Panc1 (cell line): ENCODE measurements around the gene MYLK. TPM values are rescaled to one million over a fixed set of nuclear protein-coding genes. Genes with fewer than 3 reads are reported as not detected.

Experiments
- ATAC-seq: fragments of 200-7000 bp; cut with Tn5 transposase; 2 replicates; pipeline ENCODE4 v1.9.1; 2020; ENCODE audit warnings: mild to moderate bottlenecking, moderate library complexity
- BruUV-seq: library from RNA; stranded (reverse); fragments of 400-500 nt; replicated peaks from 2 replicates; lab custom pipeline; 2021; lab: Mats Ljungman, UMichigan
- CTCF ChIA-PET: fragments of 300-600 bp; sonication (Branson Sonifier 250); formaldehyde crosslinking; loops from one replicate; lab custom pipeline; 2022; ENCODE audit warnings: antibody characterized with exemption; lab: Charles Lee
- POLR2A ChIA-PET: fragments of 300-600 bp; sonication (Branson Sonifier 250); formaldehyde crosslinking; loops from one replicate; lab custom pipeline; 2022; ENCODE audit warnings: antibody characterized with exemption; lab: Charles Lee
- DNase-seq: peaks from one replicate; pipeline ENCODE4 v3.0.0-alpha.2; 2010; ENCODE audit warnings: low read depth, low spot score
- H3K27ac ChIP-seq: 2 replicates; pipeline ENCODE4 v1.5.1; 2011; ENCODE audit warnings: mild to moderate bottlenecking, low read length, inconsistent platforms
- H3K27me3 ChIP-seq: fragments of 200-500 bp; sonication (Bioruptor generic); 2 replicates; pipeline ENCODE4 v1.6.0; 2014; ENCODE audit warnings: low read length, inconsistent platforms; ENCODE audit not compliant: control insufficient read depth, insufficient read depth
- H3K36me3 ChIP-seq: fragments of 200-500 bp; sonication (Bioruptor generic); 2 replicates; pipeline ENCODE4 v1.5.1; 2014; ENCODE audit warnings: inconsistent platforms, mild to moderate bottlenecking, low read length, moderate library complexity; ENCODE audit not compliant: control insufficient read depth, insufficient read depth
- H3K4me1 ChIP-seq: 2 replicates; pipeline ENCODE4 v1.5.1; 2011; ENCODE audit warnings: inconsistent platforms, mild to moderate bottlenecking, low read length, moderate library complexity; ENCODE audit not compliant: control insufficient read depth, insufficient read depth
- H3K4me3 ChIP-seq, 2 experiments: 2 replicates each; pipeline ENCODE4 v1.5.1; 2011 to 2012; ENCODE audit warnings: low read depth in 2 of 2, low read length in 2 of 2, mild to moderate bottlenecking in 2 of 2, inconsistent platforms in 1 of 2, moderate library complexity in 1 of 2
- H3K9me3 ChIP-seq: fragments of 200-500 bp; sonication (Bioruptor generic); 2 replicates; pipeline ENCODE4 v1.5.1; 2014; ENCODE audit warnings: low read depth, mild to moderate bottlenecking, inconsistent platforms, low read length, moderate library complexity; ENCODE audit not compliant: control insufficient read depth, insufficient read depth
- POLR2AphosphoS5 ChIP-seq: IDR thresholded peaks from 2 replicates; pipeline ENCODE4 v1.6.1; 2012; ENCODE audit warnings: mild to moderate bottlenecking, low read depth, low read length, moderate library complexity
- SIN3A ChIP-seq: IDR thresholded peaks from 2 replicates; pipeline ENCODE4 v1.6.1; 2012; ENCODE audit warnings: low read depth, mild to moderate bottlenecking, low read length, moderate library complexity, borderline replicate concordance; ENCODE audit not compliant: insufficient read depth
- TCF7L2 ChIP-seq: IDR thresholded peaks from 2 replicates; pipeline ENCODE4 v1.6.1; 2011; ENCODE audit warnings: mild to moderate bottlenecking, low read depth, low read length, inconsistent platforms
- in situ Hi-C: cut with HindIII; loops from 2 replicates; pipeline ENCODE4 v1.10.0; 2016; ENCODE audit warnings: low sequenced_read_pairs, low pct_unique_long_range_greater_than_20kb
- intact Hi-C: fragments of 100-400 bp; cut with micrococcal nuclease; formaldehyde crosslinking; loops from one replicate; pipeline ENCODE4 v1.10.0; 2022; ENCODE audit not compliant: unreplicated experiment
- total RNA-seq: library from RNA; stranded (reverse); gene quantifications from one replicate; pipeline ENCODE4 v1.2.1, GENCODE V29; 2021; ENCODE audit not compliant: unreplicated experiment
- TF ChIP-seq, protein P1 (sequence below), 2 experiments: IDR thresholded peaks; 2 replicates each; pipeline ENCODE4 v1.6.1; 2011 to 2012; ENCODE audit warnings: low read depth in 2 of 2, control low read depth in 1 of 2, low read length in 1 of 2, mild to moderate bottlenecking in 1 of 2, moderate library complexity in 1 of 2; ENCODE audit not compliant: insufficient read depth in 1 of 2
- TF ChIP-seq, protein P2 (sequence below): fragments of 450-650 bp; IDR thresholded peaks from 2 replicates; pipeline ENCODE4 v1.5.1; 2017; ENCODE audit warnings: mild to moderate bottlenecking

The MYLK gene
- total RNA-seq, 1 experiment from 2014 or later, result 29.7 TPM

DNA sequence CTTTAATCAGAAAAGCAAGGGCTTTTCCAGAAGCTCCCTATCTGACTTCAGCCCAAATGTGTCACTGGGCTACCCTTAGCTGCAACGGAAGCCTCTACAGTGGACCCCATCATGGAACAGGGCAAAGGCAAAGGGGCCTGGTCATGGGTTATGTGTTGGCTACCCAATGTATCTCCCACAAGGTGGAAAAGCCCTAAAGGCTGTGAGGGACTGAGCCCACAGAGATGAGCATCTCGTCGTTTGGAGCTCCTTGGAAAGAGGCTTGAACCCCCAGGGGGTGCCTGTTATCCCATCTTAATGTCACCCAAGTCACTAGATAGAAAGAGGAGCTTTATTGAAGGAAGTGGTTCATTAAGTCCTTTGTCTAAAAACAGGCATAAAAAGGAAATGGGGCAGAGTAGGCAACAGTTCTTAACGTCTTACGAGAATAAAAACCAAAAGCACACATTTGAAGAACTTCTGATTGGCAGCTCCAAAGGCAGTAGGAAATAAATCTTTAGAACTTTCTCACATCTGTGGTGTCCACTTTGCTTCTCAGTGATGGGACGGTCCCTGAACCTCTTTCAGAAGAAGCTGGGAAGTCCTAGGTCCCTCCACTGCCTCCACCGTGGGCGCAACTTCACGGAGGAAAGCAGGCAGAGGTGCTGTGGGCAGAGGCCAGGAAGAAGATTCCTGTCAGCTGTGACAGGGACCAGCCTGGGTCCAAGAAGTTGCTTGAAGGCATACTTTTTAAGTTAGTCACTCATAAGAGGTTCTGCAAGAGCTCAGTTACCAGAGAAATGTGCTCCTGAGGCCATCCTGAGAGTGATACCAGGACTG, 93.7 kb downstream of the MYLK start:
- DNase-seq (no peak), ATAC-seq (no peak)
- H3K4me1 ChIP-seq, result no peaks in the 10 kb centered on the region
- intact Hi-C loops, result no loop called here
- no peaks in the 10 kb centered on the region for H3K36me3 ChIP-seq
- H3K4me3 ChIP-seq, result no peak overlapping the region
- in situ Hi-C loops, result no loop called here
- no peak overlapping the region for H3K27ac ChIP-seq
- POLR2A ChIA-PET, result no interaction called here
- TF ChIP-seq TCF7L2, result no peak
- TF ChIP-seq, protein P1, sequence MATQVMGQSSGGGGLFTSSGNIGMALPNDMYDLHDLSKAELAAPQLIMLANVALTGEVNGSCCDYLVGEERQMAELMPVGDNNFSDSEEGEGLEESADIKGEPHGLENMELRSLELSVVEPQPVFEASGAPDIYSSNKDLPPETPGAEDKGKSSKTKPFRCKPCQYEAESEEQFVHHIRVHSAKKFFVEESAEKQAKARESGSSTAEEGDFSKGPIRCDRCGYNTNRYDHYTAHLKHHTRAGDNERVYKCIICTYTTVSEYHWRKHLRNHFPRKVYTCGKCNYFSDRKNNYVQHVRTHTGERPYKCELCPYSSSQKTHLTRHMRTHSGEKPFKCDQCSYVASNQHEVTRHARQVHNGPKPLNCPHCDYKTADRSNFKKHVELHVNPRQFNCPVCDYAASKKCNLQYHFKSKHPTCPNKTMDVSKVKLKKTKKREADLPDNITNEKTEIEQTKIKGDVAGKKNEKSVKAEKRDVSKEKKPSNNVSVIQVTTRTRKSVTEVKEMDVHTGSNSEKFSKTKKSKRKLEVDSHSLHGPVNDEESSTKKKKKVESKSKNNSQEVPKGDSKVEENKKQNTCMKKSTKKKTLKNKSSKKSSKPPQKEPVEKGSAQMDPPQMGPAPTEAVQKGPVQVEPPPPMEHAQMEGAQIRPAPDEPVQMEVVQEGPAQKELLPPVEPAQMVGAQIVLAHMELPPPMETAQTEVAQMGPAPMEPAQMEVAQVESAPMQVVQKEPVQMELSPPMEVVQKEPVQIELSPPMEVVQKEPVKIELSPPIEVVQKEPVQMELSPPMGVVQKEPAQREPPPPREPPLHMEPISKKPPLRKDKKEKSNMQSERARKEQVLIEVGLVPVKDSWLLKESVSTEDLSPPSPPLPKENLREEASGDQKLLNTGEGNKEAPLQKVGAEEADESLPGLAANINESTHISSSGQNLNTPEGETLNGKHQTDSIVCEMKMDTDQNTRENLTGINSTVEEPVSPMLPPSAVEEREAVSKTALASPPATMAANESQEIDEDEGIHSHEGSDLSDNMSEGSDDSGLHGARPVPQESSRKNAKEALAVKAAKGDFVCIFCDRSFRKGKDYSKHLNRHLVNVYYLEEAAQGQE (IDR thresholded peaks at IDR 0.05; ENCODE audit: insufficient read depth in 1 of 2, low read depth in 2 of 2, low read length in 1 of 2), result no peak
- no peak for TF ChIP-seq SIN3A
- TF ChIP-seq, protein P2, sequence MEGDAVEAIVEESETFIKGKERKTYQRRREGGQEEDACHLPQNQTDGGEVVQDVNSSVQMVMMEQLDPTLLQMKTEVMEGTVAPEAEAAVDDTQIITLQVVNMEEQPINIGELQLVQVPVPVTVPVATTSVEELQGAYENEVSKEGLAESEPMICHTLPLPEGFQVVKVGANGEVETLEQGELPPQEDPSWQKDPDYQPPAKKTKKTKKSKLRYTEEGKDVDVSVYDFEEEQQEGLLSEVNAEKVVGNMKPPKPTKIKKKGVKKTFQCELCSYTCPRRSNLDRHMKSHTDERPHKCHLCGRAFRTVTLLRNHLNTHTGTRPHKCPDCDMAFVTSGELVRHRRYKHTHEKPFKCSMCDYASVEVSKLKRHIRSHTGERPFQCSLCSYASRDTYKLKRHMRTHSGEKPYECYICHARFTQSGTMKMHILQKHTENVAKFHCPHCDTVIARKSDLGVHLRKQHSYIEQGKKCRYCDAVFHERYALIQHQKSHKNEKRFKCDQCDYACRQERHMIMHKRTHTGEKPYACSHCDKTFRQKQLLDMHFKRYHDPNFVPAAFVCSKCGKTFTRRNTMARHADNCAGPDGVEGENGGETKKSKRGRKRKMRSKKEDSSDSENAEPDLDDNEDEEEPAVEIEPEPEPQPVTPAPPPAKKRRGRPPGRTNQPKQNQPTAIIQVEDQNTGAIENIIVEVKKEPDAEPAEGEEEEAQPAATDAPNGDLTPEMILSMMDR, result no peak
- no peak for TF ChIP-seq POLR2AphosphoS5
- H3K27me3 ChIP-seq, result no peaks in the 10 kb centered on the region
- H3K9me3 ChIP-seq, result no peaks in the 10 kb centered on the region
- no TSS peak for BruUV-seq
- CTCF ChIA-PET, result no interaction called here

DNA sequence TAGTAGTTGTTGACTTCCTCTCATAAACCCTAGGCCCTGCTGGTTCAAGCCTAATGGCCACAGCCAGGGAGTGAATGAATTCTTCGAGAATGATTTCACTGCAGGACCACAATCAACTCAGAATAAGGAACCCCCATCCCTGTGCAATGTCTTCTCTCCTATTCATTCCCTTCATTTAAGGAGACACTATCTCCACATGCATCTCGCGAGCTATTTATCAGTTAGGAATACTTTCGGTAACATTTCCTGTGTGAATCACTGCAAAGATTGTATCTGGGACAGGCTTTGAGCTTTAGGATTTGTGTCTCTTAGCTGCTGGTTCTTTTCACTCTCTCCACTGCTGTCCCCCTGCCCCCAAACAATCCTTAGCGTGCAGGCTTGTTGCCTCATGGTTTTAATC, 94.4 kb downstream of the MYLK start:
- no TSS peak for BruUV-seq
- no peaks in the 10 kb centered on the region for H3K4me1 ChIP-seq
- CTCF ChIA-PET, result interaction anchor here (0.6 kb wide), 1 partner anchor 52 kb away, joined by 4 read pairs; no protein-coding TSS in a partner anchor
- intact Hi-C loops, result no loop called here
- H3K27me3 ChIP-seq, result no peaks in the 10 kb centered on the region
- no peak overlapping the region for H3K27ac ChIP-seq
- DNase-seq (no peak), ATAC-seq (peak; percentile 47; the same call in 1 of the 2 replicates)
- TF ChIP-seq POLR2AphosphoS5, result no peak
- TF ChIP-seq, protein P1 (IDR thresholded peaks at IDR 0.05; ENCODE audit: insufficient read depth in 1 of 2, low read depth in 2 of 2, low read length in 1 of 2), result no peak
- TF ChIP-seq TCF7L2, result no peak
- no peak for TF ChIP-seq SIN3A
- TF ChIP-seq, protein P2, result no peak
- no peaks in the 10 kb centered on the region for H3K9me3 ChIP-seq
- H3K36me3 ChIP-seq, result no peaks in the 10 kb centered on the region
- POLR2A ChIA-PET, result no interaction called here
- in situ Hi-C loops, result no loop called here
- H3K4me3 ChIP-seq, result no peak overlapping the region
